ENCODE measurements around the gene ODF4. TPM values are rescaled to one million over a fixed set of nuclear protein-coding genes. Genes with fewer than 3 reads are reported as not detected.
"Not testable (repeated sequence)": the region's sequence is repeated elsewhere in the genome, so short reads cannot be mapped to it uniquely, and the experiment has no call there.

Gene ODF4
- total and polyA plus RNA-seq, 4 donors: not detected

DNA sequence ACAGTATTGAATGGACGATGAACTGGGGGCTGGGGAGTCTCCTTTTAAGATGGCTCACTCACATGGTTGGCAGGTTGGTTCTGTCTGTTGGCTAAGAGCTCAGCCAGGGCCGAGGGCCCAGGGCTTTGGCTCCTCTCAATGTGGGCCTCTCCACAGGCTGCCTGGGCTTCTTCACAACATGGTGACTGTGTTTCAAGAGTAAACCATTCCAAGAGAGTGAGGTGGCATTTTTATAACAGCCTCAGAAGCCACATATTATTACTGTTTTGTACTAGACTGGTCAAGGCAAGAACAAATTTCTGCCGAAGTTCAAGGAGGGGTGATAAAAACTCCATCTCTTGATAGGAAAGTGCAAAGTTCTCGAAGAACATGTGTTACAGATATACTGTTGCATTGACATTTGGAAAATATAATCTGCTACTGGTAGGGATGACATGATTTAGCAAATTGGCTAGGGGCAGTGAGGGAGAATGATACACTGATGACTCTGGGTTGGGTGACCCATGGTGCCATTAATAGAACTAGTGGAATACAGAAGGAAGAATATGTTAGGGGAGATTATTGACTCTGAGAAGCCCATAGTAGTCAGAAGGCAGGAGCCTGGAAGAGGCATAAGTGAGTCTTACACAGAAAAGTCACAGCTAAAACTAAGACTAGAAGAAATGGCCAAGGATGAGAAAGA lies 23.2 kb downstream of the ODF4 start:
- 87% methylated on average over 3 of the region's 4 CpGs for WGBS (ENCODE audit: insufficient coverage)
- Histone ChIP-seq H3K36me3 (ENCODE audit: control insufficient read depth, insufficient read depth, low read length) (peaks cover 19% of the 10 kb centered on the region), H3K27me3 (ENCODE audit: control insufficient read depth, insufficient read depth, low read length) (no peaks in the 10 kb centered on the region), H3K4me1 (ENCODE audit: control insufficient read depth, insufficient read depth, low read length) (peaks cover 2% of the 10 kb centered on the region), H3K4me3 (ENCODE audit: low read depth, low read length) (no peak overlapping the region), H3K9me3 (ENCODE audit: control insufficient read depth, insufficient read depth, low read length) (no peaks in the 10 kb centered on the region), H3K27ac (ENCODE audit: low read depth, low read length) (no peak overlapping the region)
- no peak for DNase-seq (ENCODE audit: low read depth in 4 of 6, low spot score in 6 of 6)

DNA sequence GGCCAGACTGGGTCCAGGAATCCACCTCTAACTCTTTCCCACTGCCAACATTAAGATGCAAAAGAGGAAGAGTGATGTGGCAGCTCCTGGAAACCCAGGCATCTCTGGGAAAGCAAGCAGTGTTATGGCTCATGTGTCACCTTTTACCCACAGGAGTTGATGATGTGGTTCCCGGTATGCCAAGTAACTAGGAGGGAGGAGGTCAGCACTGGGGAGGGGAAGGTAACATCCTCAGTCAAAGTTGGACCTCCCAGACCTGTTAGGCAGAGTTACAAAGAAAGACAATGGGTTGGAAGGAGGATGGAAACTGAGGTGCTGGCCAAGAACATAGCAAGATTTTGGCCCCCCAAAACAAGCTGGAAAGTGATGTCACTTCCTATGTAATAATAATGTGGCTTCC lies 25.5 kb downstream of the ODF4 start:
- WGBS (ENCODE audit: insufficient coverage): 88% methylated on average over 1 of the region's 1 CpG
- H3K4me1 ChIP-seq (ENCODE audit: control insufficient read depth, insufficient read depth, low read length): peaks cover 2% of the 10 kb centered on the region

DNA sequence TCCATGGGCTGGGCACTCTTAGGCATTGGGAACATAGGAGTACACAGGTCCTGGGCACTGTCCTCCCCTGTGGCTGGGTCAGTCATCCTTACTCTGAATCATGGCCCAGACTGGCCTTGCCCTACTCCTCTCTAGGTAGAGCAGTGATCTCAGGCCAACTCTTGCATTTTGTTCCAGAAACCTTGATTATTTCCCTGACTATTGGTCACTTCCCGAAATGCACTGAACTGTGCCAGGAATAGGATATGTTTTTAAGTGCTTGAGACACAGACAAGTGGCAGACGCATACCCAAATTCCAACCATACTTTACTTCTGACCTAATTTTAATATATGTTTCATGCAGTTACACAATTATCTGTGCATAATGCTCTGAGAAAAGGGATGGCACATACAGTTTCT lies 26.6 kb downstream of the ODF4 start:
- WGBS (ENCODE audit: insufficient coverage): no CpG with 5 or more reads among the region's 2 CpGs
- peaks cover 30% of the 10 kb centered on the region for H3K36me3 ChIP-seq (ENCODE audit: control insufficient read depth, insufficient read depth, low read length)

More for the DNA sequence above, 25.5 kb downstream of the ODF4 start:
- H3K36me3 ChIP-seq (ENCODE audit: control insufficient read depth, insufficient read depth, low read length): peaks cover 30% of the 10 kb centered on the region
- DNase-seq (ENCODE audit: low read depth in 4 of 6, low spot score in 6 of 6): no peak
- no peak overlapping the region for H3K4me3 ChIP-seq (ENCODE audit: low read depth, low read length)
- no peak overlapping the region for H3K27ac ChIP-seq (ENCODE audit: low read depth, low read length)
- no peaks in the 10 kb centered on the region for H3K9me3 ChIP-seq (ENCODE audit: control insufficient read depth, insufficient read depth, low read length)
- H3K27me3 ChIP-seq (ENCODE audit: control insufficient read depth, insufficient read depth, low read length): no peaks in the 10 kb centered on the region

DNA sequence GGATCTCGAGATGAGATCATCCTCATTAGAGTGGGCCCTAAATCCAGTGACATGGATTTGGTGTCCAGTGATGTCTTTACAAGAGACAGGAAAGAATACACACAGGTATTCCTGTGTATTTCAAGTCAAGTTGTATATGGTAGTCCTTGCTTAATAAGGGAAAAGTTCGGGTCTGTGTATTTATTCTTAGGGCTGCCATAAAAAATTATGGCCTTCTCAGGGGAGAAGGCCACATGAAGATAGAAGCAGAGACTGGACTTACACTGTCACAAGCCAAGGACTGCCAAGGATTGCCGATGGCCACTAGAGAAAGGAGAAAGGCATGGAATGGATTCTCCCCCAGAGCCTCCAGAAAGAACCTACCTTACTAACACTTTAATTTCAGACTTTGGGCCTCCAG lies 28.6 kb downstream of the ODF4 start:
- 90% methylated on average over 2 of the region's 3 CpGs for WGBS (ENCODE audit: insufficient coverage)
- Histone ChIP-seq H3K9me3 (ENCODE audit: control insufficient read depth, insufficient read depth, low read length) (no peaks in the 10 kb centered on the region), H3K4me3 (ENCODE audit: low read depth, low read length) (no peak overlapping the region), H3K4me1 (ENCODE audit: control insufficient read depth, insufficient read depth, low read length) (no peaks in the 10 kb centered on the region), H3K27ac (ENCODE audit: low read depth, low read length) (no peak overlapping the region), H3K27me3 (ENCODE audit: control insufficient read depth, insufficient read depth, low read length) (no peaks in the 10 kb centered on the region), H3K36me3 (ENCODE audit: control insufficient read depth, insufficient read depth, low read length) (peaks cover 33% of the 10 kb centered on the region)
- DNase-seq (ENCODE audit: low read depth in 4 of 6, low spot score in 6 of 6): no peak

More for the DNA sequence above, 26.6 kb downstream of the ODF4 start:
- no peak overlapping the region for H3K27ac ChIP-seq (ENCODE audit: low read depth, low read length)
- no peak for DNase-seq (ENCODE audit: low read depth in 4 of 6, low spot score in 6 of 6)
- H3K27me3 ChIP-seq (ENCODE audit: control insufficient read depth, insufficient read depth, low read length): no peaks in the 10 kb centered on the region
- no peaks in the 10 kb centered on the region for H3K9me3 ChIP-seq (ENCODE audit: control insufficient read depth, insufficient read depth, low read length)
- peaks cover 2% of the 10 kb centered on the region for H3K4me1 ChIP-seq (ENCODE audit: control insufficient read depth, insufficient read depth, low read length)
- H3K4me3 ChIP-seq (ENCODE audit: low read depth, low read length): no peak overlapping the region

DNA sequence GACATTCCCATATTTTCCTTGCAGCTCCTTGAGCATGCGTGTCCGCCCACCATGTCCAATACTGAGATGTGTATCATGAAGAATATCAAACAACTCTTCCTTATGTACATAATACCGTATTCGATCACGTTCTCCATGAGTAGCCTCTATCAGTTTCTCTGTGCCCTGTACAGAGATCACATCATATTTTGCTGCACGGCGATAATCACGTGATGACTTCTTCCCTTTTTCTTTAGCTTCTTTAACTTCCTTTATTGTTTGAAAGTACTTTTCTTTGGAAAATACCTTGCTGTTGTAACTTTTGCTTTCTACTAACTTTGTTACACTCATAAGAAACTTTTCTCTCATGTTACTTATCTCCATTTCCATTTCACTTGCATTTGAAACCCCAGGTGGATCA lies 30.3 kb downstream of the ODF4 start:
- Histone ChIP-seq H3K4me3 (ENCODE audit: low read depth, low read length) (no peak overlapping the region), H3K27me3 (ENCODE audit: control insufficient read depth, insufficient read depth, low read length) (no peaks in the 10 kb centered on the region), H3K4me1 (ENCODE audit: control insufficient read depth, insufficient read depth, low read length) (peaks cover under 1% of the 10 kb centered on the region), H3K9me3 (ENCODE audit: control insufficient read depth, insufficient read depth, low read length) (no peaks in the 10 kb centered on the region), H3K36me3 (ENCODE audit: control insufficient read depth, insufficient read depth, low read length) (peaks cover 34% of the 10 kb centered on the region), H3K27ac (ENCODE audit: low read depth, low read length) (no peak overlapping the region)
- 100% methylated on average over 3 of the region's 8 CpGs for WGBS (ENCODE audit: insufficient coverage)
- DNase-seq (ENCODE audit: low read depth in 4 of 6, low spot score in 6 of 6): no peak

DNA sequence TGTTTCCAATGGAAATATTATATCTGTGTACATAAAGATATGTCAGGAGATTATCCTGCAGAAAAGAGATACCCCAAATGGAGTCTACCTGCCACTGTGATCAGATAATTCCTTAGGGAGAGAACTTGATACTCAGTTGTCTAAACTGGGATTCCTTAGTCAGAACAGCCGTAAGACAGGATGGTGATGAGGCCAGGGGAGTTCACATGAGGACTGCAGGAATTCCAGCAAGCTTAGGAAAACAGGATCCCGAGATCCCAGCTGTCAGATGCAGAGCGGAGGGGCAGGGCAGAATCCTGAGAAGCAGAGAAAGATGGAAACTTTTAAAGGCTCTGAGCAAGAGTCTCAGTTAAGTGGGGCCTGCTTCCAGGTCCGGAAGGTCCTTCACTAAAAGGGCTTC lies 32.1 kb downstream of the ODF4 start:
- no peaks in the 10 kb centered on the region for H3K27me3 ChIP-seq (ENCODE audit: control insufficient read depth, insufficient read depth, low read length)
- H3K36me3 ChIP-seq (ENCODE audit: control insufficient read depth, insufficient read depth, low read length): peaks cover 34% of the 10 kb centered on the region
- H3K4me1 ChIP-seq (ENCODE audit: control insufficient read depth, insufficient read depth, low read length): peaks cover 17% of the 10 kb centered on the region
- no peak overlapping the region for H3K4me3 ChIP-seq (ENCODE audit: low read depth, low read length)
- DNase-seq (ENCODE audit: low read depth in 4 of 6, low spot score in 6 of 6): no peak
- H3K9me3 ChIP-seq (ENCODE audit: control insufficient read depth, insufficient read depth, low read length): no peaks in the 10 kb centered on the region
- no peak overlapping the region for H3K27ac ChIP-seq (ENCODE audit: low read depth, low read length)
- WGBS (ENCODE audit: insufficient coverage): 95% methylated on average over 3 of the region's 4 CpGs

DNA sequence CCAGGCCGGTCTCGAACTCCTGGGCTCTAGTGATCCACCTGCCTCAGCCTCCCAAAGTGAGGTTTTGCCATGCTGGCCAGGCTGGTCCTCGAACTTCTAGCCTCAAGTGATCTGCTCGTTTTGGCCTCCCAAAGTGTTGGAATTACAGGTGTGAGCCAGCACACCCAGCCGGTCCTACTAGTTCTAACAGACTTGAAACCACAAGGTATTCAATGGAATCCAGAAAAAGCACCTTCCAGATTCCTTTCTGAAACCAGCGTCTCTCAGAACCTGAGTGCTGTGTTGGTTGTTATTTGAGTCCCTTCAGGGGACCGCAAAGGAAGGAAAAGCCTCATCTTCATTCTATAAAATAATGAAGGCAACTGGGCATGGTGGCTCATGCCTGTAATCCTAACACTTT lies 32.8 kb downstream of the ODF4 start:
- Histone ChIP-seq H3K27me3 (ENCODE audit: control insufficient read depth, insufficient read depth, low read length) (no peaks in the 10 kb centered on the region), H3K27ac (ENCODE audit: low read depth, low read length) (no peak overlapping the region), H3K9me3 (ENCODE audit: control insufficient read depth, insufficient read depth, low read length) (no peaks in the 10 kb centered on the region), H3K4me1 (ENCODE audit: control insufficient read depth, insufficient read depth, low read length) (peaks cover 19% of the 10 kb centered on the region), H3K4me3 (ENCODE audit: low read depth, low read length) (no peak overlapping the region), H3K36me3 (ENCODE audit: control insufficient read depth, insufficient read depth, low read length) (peaks cover 32% of the 10 kb centered on the region)
- WGBS (ENCODE audit: insufficient coverage): 100% methylated on average over 2 of the region's 7 CpGs
- DNase-seq (ENCODE audit: low read depth in 4 of 6, low spot score in 6 of 6): no peak

DNA sequence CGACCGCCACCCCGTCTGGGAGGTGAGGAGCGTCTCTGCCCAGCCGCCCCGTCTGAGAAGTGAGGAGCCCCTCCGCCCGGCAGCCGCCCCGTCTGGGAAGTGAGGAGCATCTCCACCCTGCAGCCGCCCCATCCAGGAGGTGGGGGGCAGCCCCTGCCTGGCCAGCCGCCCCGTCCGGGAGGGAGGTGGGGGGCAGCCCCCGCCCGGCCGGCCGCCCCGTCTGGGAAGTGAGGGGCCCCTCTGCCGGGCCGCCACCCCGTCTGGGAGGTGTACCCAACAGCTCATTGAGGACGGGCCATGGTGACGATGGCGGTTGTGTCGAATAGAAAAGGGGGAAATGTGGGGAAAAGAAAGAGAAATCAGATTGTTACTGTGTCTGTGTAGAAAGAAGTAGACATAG lies 34.2 kb downstream of the ODF4 start:
- H3K27me3 ChIP-seq (ENCODE audit: control insufficient read depth, insufficient read depth, low read length); DNase-seq (ENCODE audit: low read depth in 4 of 6, low spot score in 6 of 6); H3K27ac ChIP-seq (ENCODE audit: low read depth, low read length); H3K4me3 ChIP-seq (ENCODE audit: low read depth, low read length); H3K9me3 ChIP-seq (ENCODE audit: control insufficient read depth, insufficient read depth, low read length): not testable (repeated sequence)
- H3K4me1 ChIP-seq (ENCODE audit: control insufficient read depth, insufficient read depth, low read length): peaks cover 19% of the 10 kb centered on the region
- H3K36me3 ChIP-seq (ENCODE audit: control insufficient read depth, insufficient read depth, low read length): peaks cover 34% of the 10 kb centered on the region
- WGBS (ENCODE audit: insufficient coverage): 97% methylated on average over 15 of the region's 26 CpGs

DNA sequence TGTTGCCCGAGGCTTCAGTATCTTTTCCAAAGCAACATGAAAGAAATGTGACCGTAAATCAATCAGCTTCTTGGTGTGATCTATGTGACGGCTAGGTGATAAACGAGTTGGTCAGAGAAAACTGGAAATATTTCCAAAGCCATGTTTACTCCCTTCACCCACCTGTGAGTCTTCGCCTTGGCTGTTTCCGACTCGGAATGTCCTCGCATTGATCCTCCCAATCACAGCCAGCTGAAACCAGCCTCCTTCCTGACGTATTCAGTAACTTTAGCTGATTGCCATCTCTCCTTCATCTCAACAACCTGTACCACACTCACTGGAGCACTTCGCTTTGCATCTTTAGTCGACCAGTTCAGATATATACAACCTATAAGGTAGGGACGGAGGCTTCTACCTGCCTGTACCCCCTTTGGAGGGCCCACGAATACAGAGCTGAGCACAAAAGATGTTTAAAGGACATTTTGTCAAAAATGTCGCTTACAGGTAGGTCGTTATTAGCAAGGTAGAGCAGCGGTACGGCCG lies 36.2 kb downstream of the ODF4 start:
- Histone ChIP-seq H3K36me3 (ENCODE audit: control insufficient read depth, insufficient read depth, low read length) (peaks cover 35% of the 10 kb centered on the region), H3K9me3 (ENCODE audit: control insufficient read depth, insufficient read depth, low read length) (no peaks in the 10 kb centered on the region)
- 10% methylated on average over 7 of the region's 18 CpGs for WGBS (ENCODE audit: insufficient coverage)

More for the DNA sequence above, 36.2 kb downstream of the ODF4 start:
- Histone ChIP-seq H3K4me3 (ENCODE audit: low read depth, low read length) (peak overlapping the region; percentile 91), H3K27me3 (ENCODE audit: control insufficient read depth, insufficient read depth, low read length) (no peaks in the 10 kb centered on the region), H3K4me1 (ENCODE audit: control insufficient read depth, insufficient read depth, low read length) (peaks cover 19% of the 10 kb centered on the region), H3K27ac (ENCODE audit: low read depth, low read length) (peak overlapping the region; percentile 94)
- DNase-seq (ENCODE audit: low read depth in 4 of 6, low spot score in 6 of 6): peak; percentile 11 to 79 (median 27)
